HEK293 (cell line): ENCODE data around the gene LAMTOR4.

ENCODE experiments used
- BCL11B ChIP-seq: fragments of 450-650 bp; formaldehyde crosslinking; IDR thresholded peaks from 2 replicates; pipeline ENCODE4 v1.5.1; 2016; ENCODE audit warnings: low read depth, missing biosample characterization, missing genetic modification characterization
- ELK4 ChIP-seq: IDR thresholded peaks from 2 replicates; pipeline ENCODE4 v1.6.1; 2011; ENCODE audit warnings: mild to moderate bottlenecking, low read depth, low read length, borderline replicate concordance
- MYNN ChIP-seq: fragments of 450-650 bp; formaldehyde crosslinking; IDR thresholded peaks from 2 replicates; pipeline ENCODE4 v1.5.1; 2016; ENCODE audit warnings: missing biosample characterization, missing genetic modification characterization, borderline replicate concordance
- PATZ1 ChIP-seq: fragments of 450-650 bp; formaldehyde crosslinking; IDR thresholded peaks from 2 replicates; pipeline ENCODE4 v1.5.1; 2016; ENCODE audit warnings: missing biosample characterization, missing genetic modification characterization
- PRDM2 ChIP-seq: fragments of 450-650 bp; formaldehyde crosslinking; IDR thresholded peaks from 2 replicates; pipeline ENCODE4 v1.5.1; 2016; ENCODE audit warnings: missing biosample characterization, missing genetic modification characterization, borderline replicate concordance
- PRDM6 ChIP-seq: fragments of 450-650 bp; formaldehyde crosslinking; IDR thresholded peaks from 2 replicates; pipeline ENCODE4 v1.5.1; 2017; ENCODE audit warnings: missing biosample characterization, missing genetic modification characterization
- REST ChIP-seq: fragments of 450-650 bp; formaldehyde crosslinking; IDR thresholded peaks from 2 replicates; pipeline ENCODE4 v1.5.1; 2016; ENCODE audit warnings: missing biosample characterization, missing genetic modification characterization
- SCRT1 ChIP-seq: fragments of 450-650 bp; formaldehyde crosslinking; IDR thresholded peaks from 2 replicates; pipeline ENCODE4 v1.5.1; 2016; ENCODE audit warnings: missing biosample characterization, missing genetic modification characterization, borderline replicate concordance
- ZFHX2 ChIP-seq: fragments of 450-650 bp; formaldehyde crosslinking; conservative IDR thresholded peaks from 2 replicates; pipeline ENCODE4 v1.5.1; 2016; ENCODE audit warnings: missing biosample characterization, missing genetic modification characterization
- ZNF211 ChIP-seq: fragments of 450-650 bp; formaldehyde crosslinking; IDR thresholded peaks from 2 replicates; pipeline ENCODE4 v1.5.1; 2016; ENCODE audit warnings: low read depth, missing biosample characterization, missing genetic modification characterization
- ZNF239 ChIP-seq: fragments of 450-650 bp; formaldehyde crosslinking; IDR thresholded peaks from 2 replicates; pipeline ENCODE4 v1.5.1; 2016; ENCODE audit warnings: missing biosample characterization, missing genetic modification characterization
- ZNF398 ChIP-seq: fragments of 450-650 bp; formaldehyde crosslinking; IDR thresholded peaks from 2 replicates; pipeline ENCODE4 v1.5.1; 2017; ENCODE audit warnings: missing biosample characterization, missing genetic modification characterization
- ZNF404 ChIP-seq: fragments of 450-650 bp; formaldehyde crosslinking; IDR thresholded peaks from 2 replicates; pipeline ENCODE4 v1.5.1; 2017; ENCODE audit warnings: missing biosample characterization, missing genetic modification characterization
- ZNF544 ChIP-seq: fragments of 450-650 bp; formaldehyde crosslinking; IDR thresholded peaks from 2 replicates; pipeline ENCODE4 v1.5.0; 2017; ENCODE audit warnings: missing biosample characterization, missing genetic modification characterization
- ZNF623 ChIP-seq: fragments of 450-650 bp; formaldehyde crosslinking; IDR thresholded peaks from 2 replicates; pipeline ENCODE4 v1.5.1; 2016; ENCODE audit warnings: missing biosample characterization, missing genetic modification characterization
- ZNF670 ChIP-seq: fragments of 450-650 bp; formaldehyde crosslinking; IDR thresholded peaks from 2 replicates; pipeline ENCODE4 v1.5.1; 2016; ENCODE audit warnings: missing biosample characterization, missing genetic modification characterization, low read depth
- ZNF768 ChIP-seq: fragments of 450-650 bp; formaldehyde crosslinking; IDR thresholded peaks from 2 replicates; pipeline ENCODE4 v1.5.1; 2018; ENCODE audit warnings: missing biosample characterization, mild to moderate bottlenecking, missing genetic modification characterization

LAMTOR4 gene

GRCh38 chr7:100119072-100119969, 29.4 kb upstream of the LAMTOR4 start, which contains the start of the genes CNPY4 and TAF6 (continued):
- no peak for TF ChIP-seq PRDM6 (tag by site-specific recombination)
- no peak for TF ChIP-seq ZNF211 (tag by site-specific recombination)
- TF ChIP-seq BCL11B (tag by site-specific recombination): no peak
- no peak for TF ChIP-seq ZNF398
- peak; percentile 15; the same call in 1 of the 2 replicates for TF ChIP-seq PATZ1 (tag by site-specific recombination)
- TF ChIP-seq ELK4: no peak
- TF ChIP-seq ZNF670 (tag by site-specific recombination): no peak
- TF ChIP-seq MYNN (tag by site-specific recombination): no peak
- no peak for TF ChIP-seq PRDM2 (tag by site-specific recombination)
- no peak for TF ChIP-seq SCRT1 (tag by site-specific recombination)
- no peak for TF ChIP-seq ZNF544
- TF ChIP-seq ZNF404: no peak
- no peak for TF ChIP-seq REST (tag by site-specific recombination)
- no peak; the same call in 1 of the 2 replicates for TF ChIP-seq ZNF623 (tag by site-specific recombination)
- TF ChIP-seq ZFHX2 (tag by site-specific recombination): peak; percentile 83
- TF ChIP-seq ZNF239 (tag by site-specific recombination): no peak
- no peak for TF ChIP-seq ZNF768
- TF ChIP-seq, all 188 proteins: peak for 53
